Cardiac muscle cell (in vitro differentiated cells and primary cell): ENCODE measurements around the gene MEGF11. TPM values are rescaled to one million over a fixed set of nuclear protein-coding genes. Genes with fewer than 3 reads are reported as not detected.

Source experiments
- DNase-seq, 2 donors: peaks; one replicate each; pipeline versions ENCODE4 v3.0.0 to v3.0.0-alpha.2; 2010 to 2017; ENCODE audit warnings: low read depth in 1 of 2, low spot score in 1 of 2
- H3K27ac ChIP-seq: fragments of 200-600 bp; sonication (generic); 2 replicates; pipeline ENCODE4 v1.5.1; 2016
- H3K27me3 ChIP-seq: fragments of 200-600 bp; sonication (generic); 2 replicates; pipeline ENCODE4 v1.6.0; 2016; ENCODE audit warnings: control low read depth
- H3K36me3 ChIP-seq: fragments of 200-600 bp; sonication (generic); 2 replicates; pipeline ENCODE4 v1.5.1; 2016; ENCODE audit warnings: control low read depth
- H3K4me1 ChIP-seq: fragments of 200-600 bp; sonication (generic); 2 replicates; pipeline ENCODE4 v1.8.1; 2017; ENCODE audit warnings: low read depth, mild to moderate bottlenecking, mixed run types
- H3K4me3 ChIP-seq: fragments of 200-600 bp; sonication (generic); 2 replicates; pipeline ENCODE4 v1.5.1; 2016; ENCODE audit warnings: mild to moderate bottlenecking
- H3K9me3 ChIP-seq: fragments of 200-600 bp; sonication (generic); 2 replicates; pipeline ENCODE4 v1.5.1; 2017; ENCODE audit warnings: low read depth, mild to moderate bottlenecking, control low read depth
- polyA plus RNA-seq: library from polyadenylated mRNA; unstranded; fragments of >200 nt; fragmentation: Nextera tagmentation; extraction: Ambion mirVana; gene quantifications from 2 replicates; pipeline ENCODE4 v1.2.1, GENCODE V29; 2016
- total RNA-seq: library from RNA; depleted of rRNA; stranded (reverse); fragments of >200 nt; gene quantifications from 2 replicates; pipeline ENCODE4 v1.2.3, GENCODE V29; 2016
- TF ChIP-seq, protein P1 (sequence below): IDR thresholded peaks from 2 replicates; pipeline ENCODE4 v1.5.1; 2012; ENCODE audit warnings: low read depth, mild to moderate bottlenecking, low read length

The MEGF11 gene
- total and polyA plus RNA-seq, 2 experiments from 2014 or later = 0.30 TPM; not detected in 1

DNA sequence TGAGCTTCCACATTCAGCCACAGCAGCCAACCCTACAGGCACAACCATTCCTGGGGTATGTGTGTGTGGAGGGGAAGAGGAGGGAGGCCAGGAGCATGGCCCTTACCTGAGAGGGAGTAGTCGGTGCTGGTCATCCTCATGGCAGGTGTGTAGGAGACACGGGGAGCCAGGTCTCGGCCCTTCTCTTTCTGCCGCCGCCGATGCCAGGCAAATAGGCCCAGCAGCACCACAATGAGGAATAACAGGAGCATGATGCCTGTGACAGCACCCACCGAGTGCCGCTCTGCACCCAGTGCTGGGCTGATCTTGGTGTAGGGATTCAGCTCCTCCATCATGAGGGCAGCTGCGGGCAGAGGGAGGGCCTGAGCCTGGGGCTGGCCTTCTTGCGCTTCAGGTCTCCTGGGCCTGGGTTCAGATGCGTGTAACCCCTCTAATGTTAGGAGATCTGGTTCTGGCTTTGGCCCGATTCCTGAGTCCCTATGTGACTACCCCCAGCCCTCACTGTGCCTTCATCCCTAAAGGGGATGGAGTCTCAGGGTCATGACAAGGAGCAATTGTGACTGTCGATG lies 339.8 kb downstream of the MEGF11 start:
- no peaks in the 10 kb centered on the region for H3K9me3 ChIP-seq
- no peak overlapping the region for H3K27ac ChIP-seq
- no peaks in the 10 kb centered on the region for H3K4me1 ChIP-seq
- DNase-seq = no peak
- no peaks in the 10 kb centered on the region for H3K36me3 ChIP-seq
- no peak overlapping the region for H3K4me3 ChIP-seq
- TF ChIP-seq, protein P1, sequence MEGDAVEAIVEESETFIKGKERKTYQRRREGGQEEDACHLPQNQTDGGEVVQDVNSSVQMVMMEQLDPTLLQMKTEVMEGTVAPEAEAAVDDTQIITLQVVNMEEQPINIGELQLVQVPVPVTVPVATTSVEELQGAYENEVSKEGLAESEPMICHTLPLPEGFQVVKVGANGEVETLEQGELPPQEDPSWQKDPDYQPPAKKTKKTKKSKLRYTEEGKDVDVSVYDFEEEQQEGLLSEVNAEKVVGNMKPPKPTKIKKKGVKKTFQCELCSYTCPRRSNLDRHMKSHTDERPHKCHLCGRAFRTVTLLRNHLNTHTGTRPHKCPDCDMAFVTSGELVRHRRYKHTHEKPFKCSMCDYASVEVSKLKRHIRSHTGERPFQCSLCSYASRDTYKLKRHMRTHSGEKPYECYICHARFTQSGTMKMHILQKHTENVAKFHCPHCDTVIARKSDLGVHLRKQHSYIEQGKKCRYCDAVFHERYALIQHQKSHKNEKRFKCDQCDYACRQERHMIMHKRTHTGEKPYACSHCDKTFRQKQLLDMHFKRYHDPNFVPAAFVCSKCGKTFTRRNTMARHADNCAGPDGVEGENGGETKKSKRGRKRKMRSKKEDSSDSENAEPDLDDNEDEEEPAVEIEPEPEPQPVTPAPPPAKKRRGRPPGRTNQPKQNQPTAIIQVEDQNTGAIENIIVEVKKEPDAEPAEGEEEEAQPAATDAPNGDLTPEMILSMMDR = no peak
- H3K27me3 ChIP-seq = no peaks in the 10 kb centered on the region

DNA sequence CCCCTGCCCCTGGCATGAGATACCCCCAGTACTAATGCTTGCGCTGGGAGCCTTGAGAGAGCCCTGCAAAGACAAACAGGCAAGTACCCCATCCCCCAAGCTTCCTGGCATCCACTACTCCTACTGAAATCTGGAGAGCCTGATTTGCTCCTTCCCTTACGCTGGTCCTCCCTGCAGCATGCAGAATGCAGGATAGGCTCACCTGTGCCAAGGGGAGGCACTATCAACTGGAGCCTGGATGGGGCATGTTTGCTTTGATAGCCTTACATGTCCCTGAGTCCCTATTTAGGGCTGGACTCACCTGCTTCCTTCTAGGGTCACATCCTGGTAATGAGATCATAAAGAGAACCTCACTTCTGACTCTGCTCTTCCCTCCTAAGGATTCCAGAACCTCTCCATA lies 341.3 kb downstream of the MEGF11 start:
- H3K4me3 ChIP-seq = no peak overlapping the region
- no peak for DNase-seq
- H3K4me1 ChIP-seq = no peaks in the 10 kb centered on the region
- TF ChIP-seq, protein P1 = no peak
- no peak overlapping the region for H3K27ac ChIP-seq
- no peaks in the 10 kb centered on the region for H3K27me3 ChIP-seq
- H3K9me3 ChIP-seq = no peaks in the 10 kb centered on the region
- peaks cover 3% of the 10 kb centered on the region for H3K36me3 ChIP-seq

DNA sequence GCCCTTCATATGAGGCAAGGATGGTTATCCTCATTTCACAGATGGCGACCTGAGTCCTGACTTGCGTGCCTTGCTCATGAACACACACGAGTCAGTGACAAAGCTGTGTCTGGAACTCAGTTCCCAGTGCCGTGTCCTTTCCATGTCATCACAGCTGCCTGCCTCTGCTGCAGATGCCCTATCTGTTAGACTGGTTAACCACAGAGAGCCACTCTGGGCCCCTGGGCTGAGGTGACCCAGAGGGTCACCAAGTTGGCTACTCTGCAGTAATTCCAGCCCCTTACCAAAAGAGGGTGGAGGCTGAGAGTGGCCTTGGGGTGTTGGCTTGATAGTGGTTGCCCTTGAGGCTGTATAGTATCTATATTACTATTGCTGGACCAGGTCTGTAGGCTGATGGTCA lies 343.2 kb downstream of the MEGF11 start:
- TF ChIP-seq, protein P1 = no peak
- H3K4me3 ChIP-seq = no peak overlapping the region

DNA sequence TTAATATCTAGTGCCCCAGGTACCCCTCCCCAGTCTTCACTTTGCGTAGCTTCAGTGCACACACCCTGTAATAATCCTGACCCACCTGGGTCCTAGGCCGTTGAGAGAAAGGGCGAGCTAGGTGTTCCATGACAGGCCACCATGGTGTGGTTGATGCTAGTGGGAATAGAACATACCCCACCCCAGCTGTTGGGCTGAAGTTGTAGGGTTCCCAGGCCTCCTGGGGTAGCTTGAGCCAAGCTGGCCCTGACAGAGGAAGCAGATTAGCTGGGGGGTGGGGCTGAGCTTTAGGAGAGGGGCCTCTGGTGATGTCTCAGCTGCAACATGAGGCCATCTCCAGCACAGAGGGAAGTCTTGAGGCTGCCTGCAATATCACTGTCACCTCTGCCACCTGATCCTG lies 343.7 kb downstream of the MEGF11 start:
- Histone ChIP-seq H3K4me1 (peaks cover 7% of the 10 kb centered on the region), H3K27me3 (no peaks in the 10 kb centered on the region), H3K9me3 (no peaks in the 10 kb centered on the region), H3K36me3 (peaks cover 3% of the 10 kb centered on the region), H3K4me3 (no peak overlapping the region), H3K27ac (no peak overlapping the region)
- no peak for DNase-seq
- TF ChIP-seq, protein P1 = no peak

More for the DNA sequence above, 343.2 kb downstream of the MEGF11 start:
- DNase-seq = no peak
- H3K4me1 ChIP-seq = peaks cover 7% of the 10 kb centered on the region
- peaks cover 3% of the 10 kb centered on the region for H3K36me3 ChIP-seq
- H3K27me3 ChIP-seq = no peaks in the 10 kb centered on the region
- no peak overlapping the region for H3K27ac ChIP-seq
- H3K9me3 ChIP-seq = no peaks in the 10 kb centered on the region

DNA sequence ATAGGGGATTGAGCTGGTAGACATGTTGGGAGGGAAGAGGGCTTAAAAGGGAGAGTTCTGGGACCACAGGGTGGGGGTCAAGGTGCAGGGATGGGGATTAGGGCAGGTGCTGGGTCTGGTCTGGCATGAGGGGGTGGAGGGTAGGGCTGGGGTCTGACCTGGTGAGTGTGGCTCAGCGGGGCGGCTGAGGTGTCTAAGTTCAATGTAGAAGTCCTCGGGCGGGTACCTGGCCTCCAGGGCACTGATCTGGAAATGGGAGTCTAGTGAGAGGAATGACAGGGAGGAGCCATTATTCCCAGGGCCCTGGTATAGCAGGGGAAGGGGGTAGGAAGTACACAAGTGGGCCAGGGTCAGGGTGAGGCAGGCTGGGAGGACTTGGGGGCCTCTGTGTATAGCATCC lies 344.7 kb downstream of the MEGF11 start:
- peaks cover 10% of the 10 kb centered on the region for H3K4me1 ChIP-seq
- no peaks in the 10 kb centered on the region for H3K27me3 ChIP-seq
- no peak overlapping the region for H3K27ac ChIP-seq
- no peak overlapping the region for H3K4me3 ChIP-seq
- peaks cover 3% of the 10 kb centered on the region for H3K36me3 ChIP-seq
- TF ChIP-seq, protein P1 = no peak
- H3K9me3 ChIP-seq = no peaks in the 10 kb centered on the region
- no peak for DNase-seq
